ENCODE data around the gene RGS11. TPM values are rescaled to one million over a fixed set of nuclear protein-coding genes. Genes with fewer than 3 reads are reported as not detected.

The RGS11 gene
- total RNA-seq, 1 donor from 2014 or later = 0.46 TPM

- peaks cover 19% of the 10 kb centered on the region for H3K36me3 Mint-ChIP-seq (ENCODE audit: low read depth)
- H3K4me1 Mint-ChIP-seq (ENCODE audit: low read depth) = peaks cover 3% of the 10 kb centered on the region
- DNase-seq (ENCODE audit: low spot score) = no peak
- no peaks in the 10 kb centered on the region for H3K9me3 Mint-ChIP-seq
- no peaks in the 10 kb centered on the region for H3K27me3 Mint-ChIP-seq (ENCODE audit: low read depth)
- no peak overlapping the region for H3K4me3 Mint-ChIP-seq (ENCODE audit: low read depth)
- intact Hi-C loops (cut with micrococcal nuclease) = no loop called here
- no peak overlapping the region for H3K27ac Mint-ChIP-seq
Measured at GRCh38 chr16:309476-309875, 33.7 kb upstream of the RGS11 start.

GRCh38 chr16:307691-308312 is 32.1 kb upstream of the RGS11 start:
- DNase-seq (ENCODE audit: low spot score) = no peak

GRCh38 chr16:306911-307370 is 31.2 kb upstream of the RGS11 start:
- no peaks in the 10 kb centered on the region for H3K9me3 Mint-ChIP-seq
- no peak overlapping the region for H3K27ac Mint-ChIP-seq
- intact Hi-C loops (cut with micrococcal nuclease) = no loop called here
- H3K36me3 Mint-ChIP-seq (ENCODE audit: low read depth) = peaks cover 23% of the 10 kb centered on the region
- H3K27me3 Mint-ChIP-seq (ENCODE audit: low read depth) = no peaks in the 10 kb centered on the region
- peaks cover 3% of the 10 kb centered on the region for H3K4me1 Mint-ChIP-seq (ENCODE audit: low read depth)
- H3K4me3 Mint-ChIP-seq (ENCODE audit: low read depth) = no peak overlapping the region
- DNase-seq (ENCODE audit: low spot score) = no peak

More at GRCh38 chr16:307691-308312, 32.1 kb upstream of the RGS11 start:
- H3K27ac Mint-ChIP-seq = no peak overlapping the region
- intact Hi-C loops (cut with micrococcal nuclease) = no loop called here
- H3K4me1 Mint-ChIP-seq (ENCODE audit: low read depth) = peaks cover 3% of the 10 kb centered on the region
- H3K9me3 Mint-ChIP-seq = no peaks in the 10 kb centered on the region
- H3K36me3 Mint-ChIP-seq (ENCODE audit: low read depth) = peaks cover 26% of the 10 kb centered on the region
- no peaks in the 10 kb centered on the region for H3K27me3 Mint-ChIP-seq (ENCODE audit: low read depth)
- no peak overlapping the region for H3K4me3 Mint-ChIP-seq (ENCODE audit: low read depth)

GRCh38 chr16:305916-306626 is 30.3 kb upstream of the RGS11 start:
- H3K4me1 Mint-ChIP-seq (ENCODE audit: low read depth) = peaks cover 3% of the 10 kb centered on the region
- H3K36me3 Mint-ChIP-seq (ENCODE audit: low read depth) = peaks cover 23% of the 10 kb centered on the region
- DNase-seq (ENCODE audit: low spot score) = no peak
- intact Hi-C loops (cut with micrococcal nuclease) = no loop called here
- H3K27ac Mint-ChIP-seq = no peak overlapping the region
- no peaks in the 10 kb centered on the region for H3K9me3 Mint-ChIP-seq
- H3K4me3 Mint-ChIP-seq (ENCODE audit: low read depth) = no peak overlapping the region
- no peaks in the 10 kb centered on the region for H3K27me3 Mint-ChIP-seq (ENCODE audit: low read depth)

GRCh38 chr16:303760-304505 is 28.2 kb upstream of the RGS11 start:
- H3K9me3 Mint-ChIP-seq = no peaks in the 10 kb centered on the region
- no peaks in the 10 kb centered on the region for H3K4me1 Mint-ChIP-seq (ENCODE audit: low read depth)
- DNase-seq (ENCODE audit: low spot score) = no peak
- no peak overlapping the region for H3K27ac Mint-ChIP-seq
- peaks cover 16% of the 10 kb centered on the region for H3K36me3 Mint-ChIP-seq (ENCODE audit: low read depth)
- H3K4me3 Mint-ChIP-seq (ENCODE audit: low read depth) = no peak overlapping the region
- H3K27me3 Mint-ChIP-seq (ENCODE audit: low read depth) = no peaks in the 10 kb centered on the region
- intact Hi-C loops (cut with micrococcal nuclease) = no loop called here

GRCh38 chr16:301950-302349 is 26.2 kb upstream of the RGS11 start:
- DNase-seq (ENCODE audit: low spot score) = no peak

GRCh38 chr16:301235-301634 is 25.5 kb upstream of the RGS11 start:
- Mint-ChIP-seq H3K36me3 (ENCODE audit: low read depth) (peaks cover 16% of the 10 kb centered on the region), H3K27ac (no peak overlapping the region), H3K4me3 (ENCODE audit: low read depth) (no peak overlapping the region), H3K9me3 (no peaks in the 10 kb centered on the region), H3K27me3 (ENCODE audit: low read depth) (no peaks in the 10 kb centered on the region), H3K4me1 (ENCODE audit: low read depth) (no peaks in the 10 kb centered on the region)
- no peak for DNase-seq (ENCODE audit: low spot score)
- intact Hi-C loops (cut with micrococcal nuclease) = no loop called here

More at GRCh38 chr16:301950-302349, 26.2 kb upstream of the RGS11 start:
- no peak overlapping the region for H3K4me3 Mint-ChIP-seq (ENCODE audit: low read depth)
- intact Hi-C loops (cut with micrococcal nuclease) = no loop called here
- H3K27me3 Mint-ChIP-seq (ENCODE audit: low read depth) = no peaks in the 10 kb centered on the region
- H3K4me1 Mint-ChIP-seq (ENCODE audit: low read depth) = no peaks in the 10 kb centered on the region
- H3K36me3 Mint-ChIP-seq (ENCODE audit: low read depth) = peaks cover 16% of the 10 kb centered on the region
- no peaks in the 10 kb centered on the region for H3K9me3 Mint-ChIP-seq
- H3K27ac Mint-ChIP-seq = no peak overlapping the region

- Mint-ChIP-seq H3K27me3 (ENCODE audit: low read depth) (no peaks in the 10 kb centered on the region), H3K36me3 (ENCODE audit: low read depth) (peaks cover 7% of the 10 kb centered on the region), H3K9me3 (no peaks in the 10 kb centered on the region), H3K4me1 (ENCODE audit: low read depth) (no peaks in the 10 kb centered on the region), H3K4me3 (ENCODE audit: low read depth) (no peak overlapping the region), H3K27ac (no peak overlapping the region)
- intact Hi-C loops (cut with micrococcal nuclease) = no loop called here
- DNase-seq (ENCODE audit: low spot score) = no peak
Measured at GRCh38 chr16:297832-298231, 22.1 kb upstream of the RGS11 start.

- Mint-ChIP-seq H3K27me3 (ENCODE audit: low read depth) (no peaks in the 10 kb centered on the region), H3K4me3 (ENCODE audit: low read depth) (no peak overlapping the region), H3K9me3 (no peaks in the 10 kb centered on the region), H3K4me1 (ENCODE audit: low read depth) (no peaks in the 10 kb centered on the region), H3K27ac (no peak overlapping the region), H3K36me3 (ENCODE audit: low read depth) (peaks cover 9% of the 10 kb centered on the region)
- intact Hi-C loops (cut with micrococcal nuclease) = no loop called here
- DNase-seq (ENCODE audit: low spot score) = no peak
Measured at GRCh38 chr16:296806-297510, 21.2 kb upstream of the RGS11 start.

- intact Hi-C loops (cut with micrococcal nuclease) = no loop called here
- H3K4me1 Mint-ChIP-seq (ENCODE audit: low read depth) = no peaks in the 10 kb centered on the region
- no peaks in the 10 kb centered on the region for H3K27me3 Mint-ChIP-seq (ENCODE audit: low read depth)
- peaks cover 9% of the 10 kb centered on the region for H3K36me3 Mint-ChIP-seq (ENCODE audit: low read depth)
- no peak overlapping the region for H3K4me3 Mint-ChIP-seq (ENCODE audit: low read depth)
- H3K27ac Mint-ChIP-seq = no peak overlapping the region
- DNase-seq (ENCODE audit: low spot score) = no peak
- H3K9me3 Mint-ChIP-seq = no peaks in the 10 kb centered on the region
Measured at GRCh38 chr16:296276-296675, 20.5 kb upstream of the RGS11 start.

GRCh38 chr16:293043-293775 is 17.5 kb upstream of the RGS11 start:
- DNase-seq (ENCODE audit: low spot score) = no peak
- peaks cover 13% of the 10 kb centered on the region for H3K36me3 Mint-ChIP-seq (ENCODE audit: low read depth)
- H3K27me3 Mint-ChIP-seq (ENCODE audit: low read depth) = no peaks in the 10 kb centered on the region
- H3K27ac Mint-ChIP-seq = no peak overlapping the region
- no peak overlapping the region for H3K4me3 Mint-ChIP-seq (ENCODE audit: low read depth)
- H3K9me3 Mint-ChIP-seq = no peaks in the 10 kb centered on the region
- no peaks in the 10 kb centered on the region for H3K4me1 Mint-ChIP-seq (ENCODE audit: low read depth)
- intact Hi-C loops (cut with micrococcal nuclease) = no loop called here

GRCh38 chr16:291539-291938 is 15.8 kb upstream of the RGS11 start:
- no peaks in the 10 kb centered on the region for H3K4me1 Mint-ChIP-seq (ENCODE audit: low read depth)
- H3K36me3 Mint-ChIP-seq (ENCODE audit: low read depth) = peaks cover 20% of the 10 kb centered on the region
- intact Hi-C loops (cut with micrococcal nuclease) = no loop called here
- H3K9me3 Mint-ChIP-seq = no peaks in the 10 kb centered on the region
- no peak for DNase-seq (ENCODE audit: low spot score)
- H3K27me3 Mint-ChIP-seq (ENCODE audit: low read depth) = no peaks in the 10 kb centered on the region
- no peak overlapping the region for H3K4me3 Mint-ChIP-seq (ENCODE audit: low read depth)
- H3K27ac Mint-ChIP-seq = no peak overlapping the region

All from activated T-helper 2 cell treated with anti-CD3 and anti-CD28 coated beads, Interferon-gamma antibody, Interleukin-2, Interleukin-4, amounts not matched to agents 10 μg/mL and 5 μg/mL and 100 μg/mL, durations not matched to agents 14 hours and 24 hours and 36 hours (primary cell).